ENCODE data around the gene ZNF503.

DNA sequence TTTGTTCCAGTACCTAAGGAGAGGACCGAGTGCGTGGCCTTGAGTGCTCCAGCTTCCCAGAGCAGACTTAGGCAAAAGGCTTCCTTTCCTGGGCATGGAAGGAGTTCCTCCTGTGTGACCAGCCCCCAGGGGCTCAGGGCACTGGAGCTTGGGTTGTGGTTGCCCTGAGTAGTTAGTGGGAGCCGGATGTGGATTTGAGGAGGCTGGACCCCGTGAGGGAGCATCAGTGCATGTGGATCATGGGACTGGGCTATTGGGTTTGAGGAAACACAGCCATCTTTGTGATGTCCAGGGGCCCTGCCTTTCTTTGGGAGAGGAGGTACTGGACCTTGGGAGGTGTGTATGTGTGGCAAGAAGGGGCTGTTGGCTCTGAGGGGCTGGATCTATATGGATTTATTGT lies 38.2 kb upstream of the ZNF503 start:
- TF ChIP-seq, protein P1, sequence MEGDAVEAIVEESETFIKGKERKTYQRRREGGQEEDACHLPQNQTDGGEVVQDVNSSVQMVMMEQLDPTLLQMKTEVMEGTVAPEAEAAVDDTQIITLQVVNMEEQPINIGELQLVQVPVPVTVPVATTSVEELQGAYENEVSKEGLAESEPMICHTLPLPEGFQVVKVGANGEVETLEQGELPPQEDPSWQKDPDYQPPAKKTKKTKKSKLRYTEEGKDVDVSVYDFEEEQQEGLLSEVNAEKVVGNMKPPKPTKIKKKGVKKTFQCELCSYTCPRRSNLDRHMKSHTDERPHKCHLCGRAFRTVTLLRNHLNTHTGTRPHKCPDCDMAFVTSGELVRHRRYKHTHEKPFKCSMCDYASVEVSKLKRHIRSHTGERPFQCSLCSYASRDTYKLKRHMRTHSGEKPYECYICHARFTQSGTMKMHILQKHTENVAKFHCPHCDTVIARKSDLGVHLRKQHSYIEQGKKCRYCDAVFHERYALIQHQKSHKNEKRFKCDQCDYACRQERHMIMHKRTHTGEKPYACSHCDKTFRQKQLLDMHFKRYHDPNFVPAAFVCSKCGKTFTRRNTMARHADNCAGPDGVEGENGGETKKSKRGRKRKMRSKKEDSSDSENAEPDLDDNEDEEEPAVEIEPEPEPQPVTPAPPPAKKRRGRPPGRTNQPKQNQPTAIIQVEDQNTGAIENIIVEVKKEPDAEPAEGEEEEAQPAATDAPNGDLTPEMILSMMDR (IDR thresholded peaks at IDR 0.05), result no peak
- TF ChIP-seq EP300 (IDR thresholded peaks at IDR 0.05), result no peak
- TF ChIP-seq POLR2A (IDR thresholded peaks at IDR 0.05), result no peak
